Measurements from ENCODE around the gene RGS9BP. TPM values are rescaled to one million over a fixed set of nuclear protein-coding genes. Genes with fewer than 3 reads are reported as not detected.

Gene RGS9BP
- total and polyA plus RNA-seq, 2 of the 13 experiments (the other 11 are each of a cell fraction or from before 2014, with no cell fraction given), result 0.01 TPM; not detected in 1

GRCh38 chr19:32671883-32672593, 3.6 kb upstream of the RGS9BP start:
- H3K27me3 ChIP-seq (ENCODE audit: control insufficient read depth in 1 of 2, insufficient read depth in 2 of 2, low read length in 2 of 2), result peaks cover under 1 to 11% of the 10 kb centered on the region in 2 experiments; a peak in 4 of 5 replicates
- H3K27ac ChIP-seq (ENCODE audit: extremely low read length, insufficient read depth, low read length), result no peak overlapping the region
- FAIRE-seq (no peak), ATAC-seq (no peak), DNase-seq (ENCODE audit: low spot score) (no peak)
- peaks cover 62% of the 10 kb centered on the region for H3K4me1 ChIP-seq (ENCODE audit: insufficient read depth, low read length)
- H3K9ac ChIP-seq (ENCODE audit: insufficient read depth, low read depth, low read length), result no peak overlapping the region
- no peak overlapping the region for H3K4me2 ChIP-seq (ENCODE audit: low read depth, low read length)
- no peak for TF ChIP-seq U2AF2 (IDR thresholded peaks at IDR 0.05; ENCODE audit: low read depth, low read length)
- no peak for TF ChIP-seq ZBTB2 (CRISPR knock-in tag; IDR thresholded peaks at IDR 0.05; ENCODE audit: low read depth)
- TF ChIP-seq E2F1 (CRISPR knock-in tag; IDR thresholded peaks at IDR 0.05), result no peak
- no peak for TF ChIP-seq SKIL (CRISPR knock-in tag; IDR thresholded peaks at IDR 0.05; ENCODE audit: borderline replicate concordance)
- H4K20me1 ChIP-seq (ENCODE audit: insufficient read depth, low read length), result peaks cover 29% of the 10 kb centered on the region
- intact Hi-C loops (cut with micrococcal nuclease; ENCODE audit: unreplicated experiment) (no loop called here), in situ Hi-C loops (cut with HindIII; ENCODE audit: extremely low pct_ligation_motif_present, low pct_unique_long_range_greater_than_20kb) (no loop called here)
- no peaks in the 10 kb centered on the region for H3K9me3 ChIP-seq (ENCODE audit: low read length)
- H3K4me3 ChIP-seq (replicated peaks in 1 of 3; ENCODE audit: insufficient read depth in 1 of 3, low read depth in 2 of 3, low read length in 3 of 3), result no peak overlapping the region
- ChIA-PET POLR2A (no interaction called here), CTCF (ENCODE audit: low intra/inter-chr PET ratio, low total read pairs) (no interaction called here)
- H2AFZ ChIP-seq (ENCODE audit: low read length), result no peak overlapping the region
- H3K36me3 ChIP-seq (replicated peaks in 1 of 2; ENCODE audit: control insufficient read depth in 1 of 2, insufficient read depth in 2 of 2, low read length in 2 of 2), result peaks cover under 1 to 1% of the 10 kb centered on the region in 2 experiments; a peak in 3 of 5 replicates
- peaks cover 47% of the 10 kb centered on the region for H3K79me2 ChIP-seq (ENCODE audit: insufficient read depth, low read length)
- 87% methylated on average over 12 of the region's 14 CpGs for WGBS (ENCODE audit: low lambda C conversion rate)
- no TSS peak for BruUV-seq (replicated peaks)

Measured in HepG2 (cell line).